ENCODE results near the gene ATP8B3.

The ATP8B3 gene

GRCh38 chr19:1749373-1750342 lies 62.4 kb downstream of the ATP8B3 start:
- TF ChIP-seq, protein P1, sequence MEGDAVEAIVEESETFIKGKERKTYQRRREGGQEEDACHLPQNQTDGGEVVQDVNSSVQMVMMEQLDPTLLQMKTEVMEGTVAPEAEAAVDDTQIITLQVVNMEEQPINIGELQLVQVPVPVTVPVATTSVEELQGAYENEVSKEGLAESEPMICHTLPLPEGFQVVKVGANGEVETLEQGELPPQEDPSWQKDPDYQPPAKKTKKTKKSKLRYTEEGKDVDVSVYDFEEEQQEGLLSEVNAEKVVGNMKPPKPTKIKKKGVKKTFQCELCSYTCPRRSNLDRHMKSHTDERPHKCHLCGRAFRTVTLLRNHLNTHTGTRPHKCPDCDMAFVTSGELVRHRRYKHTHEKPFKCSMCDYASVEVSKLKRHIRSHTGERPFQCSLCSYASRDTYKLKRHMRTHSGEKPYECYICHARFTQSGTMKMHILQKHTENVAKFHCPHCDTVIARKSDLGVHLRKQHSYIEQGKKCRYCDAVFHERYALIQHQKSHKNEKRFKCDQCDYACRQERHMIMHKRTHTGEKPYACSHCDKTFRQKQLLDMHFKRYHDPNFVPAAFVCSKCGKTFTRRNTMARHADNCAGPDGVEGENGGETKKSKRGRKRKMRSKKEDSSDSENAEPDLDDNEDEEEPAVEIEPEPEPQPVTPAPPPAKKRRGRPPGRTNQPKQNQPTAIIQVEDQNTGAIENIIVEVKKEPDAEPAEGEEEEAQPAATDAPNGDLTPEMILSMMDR (IDR thresholded peaks at IDR 0.05; ENCODE audit: extremely low read depth, missing control alignments), result no peak
- DNase-seq (ENCODE audit: low spot score), result peak; percentile 54

- TF ChIP-seq, protein P1 (IDR thresholded peaks at IDR 0.05; ENCODE audit: extremely low read depth, missing control alignments), result no peak
- DNase-seq (ENCODE audit: low spot score), result no peak
These were observed 63.2 kb downstream of the ATP8B3 start for GRCh38 chr19:1748873-1749341.

DNA sequence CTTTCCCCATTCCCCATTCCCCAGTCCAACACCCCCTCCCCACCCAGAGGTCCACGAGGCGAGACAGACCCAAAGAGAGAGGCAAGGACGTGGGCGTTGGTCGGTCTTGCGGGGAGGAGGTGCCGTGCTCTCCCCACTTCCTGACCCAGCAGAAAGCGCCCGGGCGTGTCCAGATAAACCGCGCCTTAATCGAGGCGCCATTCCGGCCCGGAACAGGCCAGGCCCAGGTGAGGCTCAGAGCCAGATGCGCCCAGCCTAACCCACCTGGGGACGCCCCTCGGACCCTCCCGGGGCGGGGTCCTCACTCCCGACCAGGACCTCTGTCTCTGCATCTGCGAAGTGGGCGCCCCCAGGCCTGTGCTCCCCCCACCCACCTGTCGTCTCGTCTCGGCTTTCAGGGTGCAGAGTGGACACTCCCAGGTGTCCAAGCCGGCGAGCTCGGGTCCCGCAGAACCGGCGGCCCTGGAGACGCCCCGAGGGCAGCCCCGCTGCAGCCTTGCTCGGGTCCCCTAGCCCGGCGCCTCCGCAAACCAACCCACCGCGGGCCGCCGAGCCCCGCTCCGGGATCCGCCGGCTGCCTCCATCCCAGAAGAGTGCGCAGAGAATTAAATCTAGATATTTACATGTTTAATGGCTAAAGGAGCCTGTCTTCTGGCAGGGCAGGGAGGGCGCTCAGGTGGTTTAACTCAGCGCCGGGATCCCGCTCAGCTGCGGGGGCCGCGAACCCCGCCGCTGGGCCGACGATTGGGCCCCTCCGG lies 63.8 kb downstream of the ATP8B3 start:
- TF ChIP-seq, protein P1 (IDR thresholded peaks at IDR 0.05; ENCODE audit: extremely low read depth, missing control alignments), result no peak
- peak; percentile 82 for DNase-seq (ENCODE audit: low spot score)

DNA sequence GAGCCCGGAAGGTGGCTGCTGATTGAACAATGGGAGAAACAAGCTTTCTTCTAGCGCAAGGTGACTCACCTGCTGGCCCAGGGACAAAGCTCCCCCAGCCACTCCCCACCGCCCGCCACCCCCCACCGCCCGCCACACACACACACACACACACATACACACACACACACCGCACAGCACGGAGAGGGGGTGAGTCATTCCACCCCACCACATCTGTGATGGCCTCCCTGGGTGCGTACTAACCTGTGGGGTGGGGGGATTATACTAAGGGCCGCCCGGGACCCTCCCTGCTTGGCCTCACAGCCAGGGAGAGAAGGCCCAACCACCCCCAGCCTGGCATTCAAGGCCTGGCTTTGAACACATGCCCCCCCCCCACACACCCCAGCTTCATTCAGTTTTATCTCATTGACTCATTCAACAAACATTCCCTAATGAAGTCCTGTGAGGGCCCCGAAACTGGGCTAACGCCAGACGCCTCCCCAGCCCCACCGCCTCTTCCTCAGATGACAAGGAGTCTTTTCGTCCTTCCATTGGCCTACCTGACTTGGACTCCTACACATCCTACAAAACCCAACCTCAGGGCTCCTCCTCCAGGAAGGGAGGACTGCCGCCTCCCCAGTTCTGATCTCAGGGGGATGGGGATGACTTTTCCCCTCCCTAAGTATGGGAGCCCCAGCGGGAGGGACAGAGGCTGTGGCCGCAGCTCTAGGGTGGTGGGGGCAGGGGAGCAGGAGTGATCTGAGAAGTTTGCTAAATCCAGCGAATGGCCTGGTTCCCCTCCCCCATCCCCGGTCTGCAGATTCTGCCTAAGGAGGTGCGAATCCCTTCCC lies 64.6 kb downstream of the ATP8B3 start:
- peak; percentile 76 for DNase-seq (ENCODE audit: low spot score)
- TF ChIP-seq, protein P1 (IDR thresholded peaks at IDR 0.05; ENCODE audit: extremely low read depth, missing control alignments), result no peak

- TF ChIP-seq, protein P1 (IDR thresholded peaks at IDR 0.05; ENCODE audit: extremely low read depth, missing control alignments), result no peak
- no peak for DNase-seq (ENCODE audit: low spot score)
These were observed 65.4 kb downstream of the ATP8B3 start for GRCh38 chr19:1746401-1747284.

GRCh38 chr19:1745589-1746031 lies 66.5 kb downstream of the ATP8B3 start:
- TF ChIP-seq, protein P1 (IDR thresholded peaks at IDR 0.05; ENCODE audit: extremely low read depth, missing control alignments), result no peak
- DNase-seq (ENCODE audit: low spot score), result no peak

All from GM20000 (cell line).